ENCODE data around the gene CES4A.
"Not testable (repeated sequence)": the region's sequence is repeated elsewhere in the genome, so short reads cannot be mapped to it uniquely, and the experiment has no call there.

The CES4A gene

DNA sequence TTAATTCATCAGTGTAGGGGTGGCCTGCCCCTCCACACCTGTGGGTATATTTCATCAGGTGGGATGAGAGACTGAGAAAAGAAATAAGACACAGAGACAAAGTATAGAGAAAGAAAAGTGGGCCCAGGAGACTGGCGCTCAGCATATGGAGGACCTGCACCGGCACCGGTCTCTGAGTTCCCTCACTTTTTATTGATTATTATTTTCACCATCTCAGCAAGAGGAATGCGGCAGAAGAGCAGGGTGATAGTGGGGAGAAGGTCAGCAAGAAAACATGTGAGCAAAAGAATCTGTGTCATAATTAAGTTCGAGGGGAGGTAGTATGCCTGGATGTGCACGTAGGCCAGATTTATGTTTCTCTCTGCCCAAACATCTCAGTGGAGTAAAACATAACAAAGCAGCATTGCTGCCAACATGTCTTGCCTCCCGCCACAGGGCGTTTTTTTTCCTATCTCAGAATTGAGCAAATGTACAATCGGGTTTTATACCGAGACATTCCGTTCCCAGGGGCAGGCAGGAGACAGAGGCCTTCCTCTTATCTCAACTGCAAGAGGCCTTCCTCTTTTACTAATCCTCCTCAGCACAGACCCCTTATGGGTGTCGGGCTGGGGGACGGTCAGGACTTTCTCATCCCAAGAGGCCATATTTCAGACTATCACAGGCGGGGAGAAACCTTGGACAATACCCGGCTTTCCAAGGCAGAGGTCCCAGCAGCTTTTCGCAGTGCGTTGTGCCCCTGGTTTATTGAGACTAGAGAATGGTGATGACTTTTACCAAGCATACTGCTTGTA is 32.8 kb upstream of the CES4A start:
- DNase-seq (ENCODE audit: low read depth, low spot score), result not testable (repeated sequence)

GRCh38 chr16:66956154-66956457 is 32.3 kb upstream of the CES4A start:
- not testable (repeated sequence) for DNase-seq (ENCODE audit: low read depth, low spot score)

DNA sequence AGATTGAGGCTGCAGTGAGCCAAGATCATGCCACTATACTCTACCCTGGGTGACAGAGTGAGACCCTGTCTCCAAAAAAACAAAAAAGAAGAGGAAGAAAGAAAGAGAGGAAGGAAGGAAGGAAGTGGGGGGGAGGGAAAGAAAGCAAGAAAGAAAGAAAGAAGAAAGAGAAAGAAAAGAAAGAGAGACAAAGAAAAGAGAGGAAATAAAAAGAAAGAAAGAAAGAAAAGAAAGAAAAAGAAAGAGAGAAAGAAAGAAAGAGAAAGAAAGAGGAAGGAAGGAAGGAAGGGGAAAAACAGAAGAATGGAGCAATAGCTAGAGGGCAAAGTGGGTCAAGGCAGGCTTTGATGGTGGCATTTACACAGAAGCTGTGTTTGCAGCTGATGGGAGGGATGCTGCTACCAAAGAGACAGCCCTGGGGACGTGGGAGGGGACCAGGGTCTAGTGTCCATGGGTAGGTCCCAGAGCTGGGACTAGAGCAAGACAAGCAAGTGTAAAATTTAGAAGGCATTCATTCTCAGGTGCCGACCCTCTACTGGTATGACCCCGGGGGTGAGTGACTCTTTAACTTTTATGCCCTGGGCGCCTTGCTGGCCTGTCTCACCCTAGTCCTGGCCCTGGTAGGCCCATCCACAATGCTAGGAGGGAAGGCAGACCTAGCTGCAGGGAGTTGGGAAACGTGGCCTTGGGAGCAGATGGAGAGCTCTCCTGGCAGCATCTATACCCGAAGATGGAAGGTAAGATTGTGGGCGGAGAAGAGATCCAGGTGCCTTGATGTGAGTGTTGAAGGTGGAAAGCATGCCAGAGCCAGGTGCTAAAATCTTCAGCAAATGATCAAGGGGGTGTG is 29.3 kb upstream of the CES4A start:
- no peak for DNase-seq (ENCODE audit: low read depth, low spot score)

DNA sequence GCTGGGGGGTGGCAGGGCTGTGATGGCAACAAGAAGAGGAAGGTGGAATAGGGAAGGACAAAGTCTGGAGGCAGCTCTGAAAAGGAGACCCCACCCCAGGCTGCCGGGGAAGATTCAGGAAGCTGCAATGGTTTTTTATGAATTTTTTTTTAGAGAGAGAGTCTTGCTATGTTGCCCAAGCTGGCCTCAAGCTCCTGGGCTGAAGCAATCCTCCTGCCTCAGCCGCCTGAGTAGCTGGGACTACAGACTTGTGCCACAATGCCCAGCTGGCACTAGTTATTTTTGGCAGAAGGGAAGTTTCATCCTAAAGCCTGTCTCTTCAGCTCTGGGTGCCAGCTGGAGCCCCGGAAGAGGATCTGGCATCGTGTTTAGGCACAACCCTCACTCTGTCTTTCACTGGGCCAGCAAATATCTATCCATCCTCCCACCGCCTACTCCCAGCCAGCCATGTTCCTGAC is 28.7 kb upstream of the CES4A start:
- DNase-seq (ENCODE audit: low read depth, low spot score), result no peak

GRCh38 chr16:66960270-66960669 is 28.1 kb upstream of the CES4A start:
- DNase-seq (ENCODE audit: low read depth, low spot score), result no peak

DNA sequence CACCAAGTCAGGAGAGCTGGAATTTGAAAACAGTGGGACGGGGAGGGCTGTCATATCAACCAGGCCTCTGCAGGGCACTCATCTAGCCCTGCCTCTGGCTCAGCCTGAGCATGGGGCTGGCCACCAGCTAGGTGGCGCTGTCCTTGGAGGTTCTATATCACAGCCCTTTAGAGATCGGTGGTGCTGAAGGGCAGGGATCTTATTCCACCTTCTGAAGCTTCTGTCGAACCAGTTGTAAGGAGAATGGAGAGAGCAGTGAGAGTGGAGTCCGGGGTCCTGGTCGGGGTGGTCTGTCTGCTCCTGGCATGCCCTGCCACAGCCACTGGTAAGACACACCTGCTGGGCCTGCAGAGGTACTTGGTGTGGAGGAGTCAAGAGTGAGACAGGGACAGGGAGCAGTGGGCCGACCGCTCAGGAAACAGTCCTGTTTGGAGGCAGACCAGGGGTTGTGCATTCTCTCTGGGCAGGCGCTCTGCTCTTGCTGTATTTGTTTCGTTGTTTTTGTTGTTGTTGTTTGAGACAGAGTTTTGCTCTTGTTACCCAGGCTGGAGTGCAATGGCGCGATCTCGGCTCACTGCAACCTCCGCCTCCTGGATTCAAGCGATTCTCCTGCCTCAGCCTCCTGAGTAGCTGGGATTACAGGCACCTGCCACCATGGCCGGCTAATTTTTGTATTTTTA is 27.2 kb upstream of the CES4A start, which contains the start of gene CES3:
Gene CES3, plus strand, starts transcription at position 202 of the 680 bp plus-strand sequence. Its CDS starts 42 bp downstream, at position 244.
- peak; percentile 75 for DNase-seq (ENCODE audit: low read depth, low spot score)

DNA sequence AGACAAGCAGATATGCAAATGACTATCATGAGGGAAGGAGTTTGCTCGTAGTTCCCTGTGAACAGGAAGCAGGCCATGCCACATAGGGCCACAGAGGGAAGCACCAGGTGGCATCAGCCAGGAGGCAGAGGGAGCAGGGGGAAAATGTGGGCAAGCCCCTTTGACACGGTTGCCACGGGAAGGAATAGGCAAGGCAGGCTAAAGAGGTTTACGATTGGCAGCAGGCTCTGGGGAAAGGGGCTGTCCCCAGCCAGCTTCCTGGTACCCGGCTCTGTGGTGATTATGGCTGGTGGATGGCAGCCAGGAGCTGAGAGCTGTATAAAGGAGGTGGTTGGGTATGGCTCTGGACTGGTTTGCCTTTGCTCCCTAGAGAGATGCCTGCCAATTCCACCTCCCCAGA is 26.5 kb upstream of the CES4A start:
- peak; percentile 21 for DNase-seq (ENCODE audit: low read depth, low spot score)

- DNase-seq (ENCODE audit: low read depth, low spot score), result no peak
Measured at GRCh38 chr16:66964049-66964448, 24.3 kb upstream of the CES4A start.

- DNase-seq (ENCODE audit: low read depth, low spot score), result no peak
Measured at GRCh38 chr16:66968847-66969246, 19.5 kb upstream of the CES4A start.

DNA sequence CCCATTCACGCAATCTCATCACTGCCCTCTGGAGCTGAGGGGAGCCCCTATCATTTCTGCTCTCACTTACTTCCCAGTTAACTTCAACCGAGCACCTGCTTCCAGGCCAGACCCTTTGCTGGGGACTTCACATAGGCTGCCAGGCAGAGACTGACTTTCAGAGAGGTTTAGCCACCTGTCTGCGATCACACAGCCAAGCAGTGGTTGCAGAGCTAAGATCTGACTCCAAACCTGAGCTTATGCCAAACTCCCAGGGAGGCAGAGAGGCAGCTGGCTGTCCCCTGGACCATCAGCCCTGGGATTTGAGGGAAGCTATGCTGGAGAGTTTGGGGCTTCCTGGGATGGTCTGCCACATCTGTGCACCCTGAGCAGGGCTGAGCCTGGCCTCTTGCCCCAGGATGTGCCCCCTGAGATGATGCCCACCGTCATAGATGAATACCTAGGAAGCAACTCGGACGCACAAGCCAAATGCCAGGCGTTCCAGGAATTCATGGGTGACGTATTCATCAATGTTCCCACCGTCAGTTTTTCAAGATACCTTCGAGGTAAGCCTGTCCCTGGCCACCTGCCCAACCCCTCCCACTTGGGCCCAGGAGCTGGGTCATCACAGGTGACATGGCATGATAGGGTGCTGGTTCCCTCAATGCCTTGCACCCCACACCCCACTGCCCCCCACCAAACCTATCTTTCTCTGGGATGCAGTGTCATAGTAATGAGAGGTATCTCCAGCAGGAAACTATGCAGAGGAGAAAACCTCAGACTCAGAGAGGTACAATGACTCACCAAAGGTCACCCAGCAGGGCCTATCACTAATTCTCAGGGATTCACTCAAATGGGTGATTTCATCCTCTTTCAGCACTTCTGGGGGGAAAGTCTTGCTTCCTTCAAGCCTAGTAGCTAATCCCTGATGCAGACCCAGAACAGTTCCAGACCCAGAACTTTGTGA is 17.3 kb upstream of the CES4A start:
- peak; percentile 23 for DNase-seq (ENCODE audit: low read depth, low spot score)

GRCh38 chr16:66972983-66973382 is 15.4 kb upstream of the CES4A start:
- no peak for DNase-seq (ENCODE audit: low read depth, low spot score)

GRCh38 chr16:66973716-66974115 is 14.7 kb upstream of the CES4A start:
- no peak for DNase-seq (ENCODE audit: low read depth, low spot score)

DNA sequence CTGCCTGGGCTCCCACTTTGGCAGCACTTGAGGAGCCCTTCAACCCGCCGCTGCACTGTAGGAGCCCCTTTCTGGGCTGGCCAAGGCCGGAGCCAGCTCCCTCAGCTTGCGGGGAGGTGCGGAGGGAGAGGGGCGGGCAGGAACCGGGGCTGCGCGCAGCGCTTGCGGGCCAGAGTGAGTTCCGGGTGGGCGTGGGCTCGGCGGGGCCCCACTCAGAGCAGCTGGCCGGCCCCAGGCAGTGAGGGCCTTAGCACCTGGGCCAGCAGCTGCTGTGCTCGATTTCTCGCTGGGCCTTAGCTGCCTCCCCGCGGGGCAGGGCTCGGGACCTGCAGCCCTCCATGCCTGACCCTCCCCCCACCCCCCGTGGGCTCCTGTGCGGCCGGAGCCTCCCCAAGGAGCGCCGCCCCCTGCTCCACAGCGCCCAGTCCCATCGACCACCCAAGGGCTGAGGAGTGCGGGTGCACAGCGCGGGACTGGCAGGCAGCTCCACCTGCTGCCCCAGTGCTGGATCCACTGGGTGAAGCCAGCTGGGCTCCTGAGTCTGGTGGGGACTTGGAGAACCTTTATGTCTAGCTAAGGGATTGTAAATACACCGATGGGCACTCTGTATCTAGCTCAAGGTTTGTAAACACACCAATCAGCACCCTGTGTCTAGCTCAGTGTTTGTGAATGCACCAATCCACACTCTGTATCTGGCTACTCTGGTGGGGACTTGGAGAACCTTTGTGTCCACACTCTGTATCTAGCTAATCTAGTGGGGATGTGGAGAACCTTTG is 14.0 kb upstream of the CES4A start:
- not testable (repeated sequence) for DNase-seq (ENCODE audit: low read depth, low spot score)

DNA sequence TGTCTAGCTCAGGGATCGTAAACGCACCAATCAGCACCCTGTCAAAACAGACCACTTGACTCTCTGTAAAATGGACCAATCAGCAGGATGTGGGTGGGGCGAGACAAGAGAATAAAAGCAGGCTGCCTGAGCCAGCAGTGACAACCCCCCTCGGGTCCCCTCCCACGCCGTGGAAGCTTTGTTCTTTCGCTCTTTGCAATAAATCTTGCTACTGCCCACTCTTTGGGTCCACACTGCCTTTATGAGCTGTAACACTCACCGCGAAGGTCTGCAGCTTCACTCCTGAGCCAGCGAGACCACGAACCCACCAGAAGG is 13.5 kb upstream of the CES4A start:
- not testable (repeated sequence) for DNase-seq (ENCODE audit: low read depth, low spot score)

DNA sequence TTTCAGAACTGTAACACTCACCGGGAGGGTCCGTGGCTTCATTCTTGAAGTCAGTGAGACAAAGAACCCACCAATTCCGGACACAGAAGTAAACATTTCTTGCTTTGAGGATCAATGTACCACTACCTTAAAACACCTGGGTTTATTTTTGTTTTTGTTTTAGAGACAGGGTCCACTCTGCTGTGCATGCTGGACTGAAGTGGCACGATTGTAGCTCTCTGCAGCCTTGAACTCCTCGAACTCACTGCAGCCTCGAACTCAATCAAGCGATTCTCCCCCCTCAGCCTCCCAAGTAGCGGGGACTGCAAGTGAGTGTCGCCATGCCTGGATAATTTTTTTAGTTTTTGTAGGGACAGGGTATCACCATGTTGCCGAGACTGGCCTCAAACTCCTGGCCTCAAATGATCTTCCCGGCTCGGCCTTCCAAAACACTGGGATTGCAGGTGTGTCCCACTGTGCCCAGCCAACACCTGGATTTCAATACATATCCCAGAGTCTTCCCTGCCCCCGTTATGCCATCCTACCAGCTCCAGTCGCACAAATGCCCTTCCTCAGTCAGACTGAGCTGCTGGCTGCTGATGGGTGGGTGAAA is 13.0 kb upstream of the CES4A start:
- no peak for DNase-seq (ENCODE audit: low read depth, low spot score)

DNA sequence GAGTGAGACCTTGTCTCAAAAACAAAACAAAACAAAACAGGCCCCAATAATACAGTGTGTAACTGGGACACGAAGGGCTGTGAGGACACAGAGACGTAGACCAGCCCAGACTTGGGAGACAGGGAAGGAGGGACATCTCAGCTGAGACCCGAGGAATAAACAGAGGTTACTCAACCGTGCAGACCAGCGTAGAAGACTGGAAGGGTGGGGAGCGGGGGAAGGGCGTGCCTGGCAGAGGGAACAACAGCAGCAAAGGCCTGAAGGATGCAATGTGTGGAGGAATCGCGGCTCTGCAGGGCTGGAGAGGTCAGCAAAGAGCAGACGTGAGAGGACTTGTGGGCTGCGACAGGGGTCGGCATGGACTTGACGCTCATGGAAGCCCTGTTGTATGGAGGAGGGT is 11.6 kb upstream of the CES4A start:
- DNase-seq (ENCODE audit: low read depth, low spot score), result no peak

GRCh38 chr16:66977341-66978113 is 10.9 kb upstream of the CES4A start:
- DNase-seq (ENCODE audit: low read depth, low spot score), result peak; percentile 86

DNA sequence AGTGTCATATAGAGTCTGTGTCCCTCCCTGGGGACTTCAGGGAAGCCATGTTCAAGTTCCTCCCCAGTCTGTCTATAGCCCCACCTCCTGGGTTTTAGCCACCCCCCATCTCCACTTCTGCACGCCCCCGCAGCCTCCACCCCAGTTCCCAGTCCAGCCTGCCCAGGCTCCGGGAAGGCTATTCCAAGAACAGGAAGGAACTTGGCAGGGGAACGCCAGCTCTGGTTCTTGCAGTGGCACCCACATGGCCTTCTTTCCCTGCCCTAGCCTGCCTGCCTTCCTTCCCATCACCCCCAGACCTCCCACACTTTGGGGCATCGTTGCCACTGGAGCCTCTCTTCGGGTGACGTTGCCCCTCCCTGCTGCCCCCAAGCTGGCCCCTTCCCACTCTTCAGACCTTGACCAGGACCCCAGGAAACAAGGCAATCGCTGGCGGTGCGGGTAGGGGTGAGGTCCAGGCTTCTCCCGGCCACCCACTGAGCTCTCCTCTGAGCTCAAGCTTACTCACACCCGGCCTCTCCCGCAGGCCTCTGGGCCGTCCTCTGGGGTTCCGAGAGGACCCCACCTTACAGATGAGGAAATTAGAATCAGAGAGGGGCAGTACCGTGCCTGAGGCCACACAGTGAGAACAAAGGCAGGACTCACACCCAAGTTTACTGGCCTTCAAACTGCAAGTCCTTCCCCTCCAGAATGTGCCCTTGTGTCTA is 9.2 kb upstream of the CES4A start:
- no peak for DNase-seq (ENCODE audit: low read depth, low spot score)

DNA sequence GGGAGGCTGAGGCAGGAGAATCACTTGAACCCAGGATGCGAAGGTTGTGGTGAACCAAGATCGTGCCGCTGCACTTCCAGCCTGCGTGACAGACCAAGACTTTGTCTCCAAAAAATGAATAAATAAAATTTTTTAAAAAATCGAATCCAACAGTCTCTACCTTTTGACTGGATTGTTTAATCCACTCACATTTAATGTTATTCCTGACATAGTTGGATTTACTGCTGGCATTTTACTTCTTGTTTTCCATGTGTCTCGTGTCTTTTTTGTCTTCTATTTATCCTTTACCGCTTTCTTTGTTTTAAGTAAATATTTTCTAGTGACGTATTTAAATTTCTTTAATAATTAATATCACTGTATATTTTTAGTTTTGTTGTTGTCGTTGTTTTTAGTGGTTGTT is 5.4 kb upstream of the CES4A start:
- no peak for DNase-seq (ENCODE audit: low read depth, low spot score)

Measured in astrocyte of the hippocampus (primary cell).